Suprapubic skin (tissue), 4 donors: ENCODE measurements around the gene PAX5. TPM values are rescaled to one million over a fixed set of nuclear protein-coding genes. Genes with fewer than 3 reads are reported as not detected.

Experiments used
- DNase-seq, 2 donors: peaks; one replicate each; pipeline ENCODE4 v3.0.0-alpha.2; 2019; ENCODE audit warnings: low spot score in 2 of 2
- H3K27ac ChIP-seq: fragments of 200-600 bp; sonication (generic); one replicate; pipeline ENCODE4 v1.5.1; 2019
- H3K27me3 ChIP-seq: fragments of 200-600 bp; sonication (generic); one replicate; pipeline ENCODE4 v1.5.1; 2019
- H3K36me3 ChIP-seq: fragments of 200-600 bp; sonication (generic); one replicate; pipeline ENCODE4 v1.5.1; 2019
- H3K4me1 ChIP-seq: fragments of 200-600 bp; sonication (generic); one replicate; pipeline ENCODE4 v1.5.1; 2019
- H3K4me3 ChIP-seq: fragments of 200-600 bp; sonication (generic); one replicate; pipeline ENCODE4 v1.5.1; 2019; ENCODE audit warnings: mild to moderate bottlenecking
- H3K9me3 ChIP-seq: fragments of 200-600 bp; sonication (generic); one replicate; pipeline ENCODE4 v1.5.1; 2019
- EP300 ChIP-seq: sonication (generic); formaldehyde crosslinking; IDR thresholded peaks from one replicate; pipeline ENCODE4 v1.6.1; 2017; ENCODE audit warnings: antibody characterized with exemption
- POLR2A ChIP-seq, 2 donors: fragments of 450-650 bp; IDR thresholded peaks; one replicate each; pipeline ENCODE4 v1.6.1; 2017; ENCODE audit warnings: antibody characterized with exemption in 2 of 2, mild to moderate bottlenecking in 2 of 2, moderate library complexity in 2 of 2
- POLR2AphosphoS5 ChIP-seq, 3 donors: sonication (generic); formaldehyde crosslinking; IDR thresholded peaks; one replicate each; pipeline ENCODE4 v1.6.1; 2017; ENCODE audit warnings: antibody characterized with exemption in 3 of 3
- WGBS: methylation state at CpG from one replicate; pipeline ENCODE4 v1.1.5; 2018; 5-methylcytosine and 5-hydroxymethylcytosine counted together
- total RNA-seq, 4 donors: library from RNA; depleted of rRNA; stranded (reverse); fragments of >200 nt; gene quantifications; one replicate each; pipeline ENCODE4 v1.1.0, GENCODE V29; 2016
- TF ChIP-seq, protein P1 (sequence below), 2 donors: fragments of 200-600 bp in 1 of 2; fragments of 450-650 bp in 1 of 2; sonication (generic) in 1 of 2; IDR thresholded peaks; one replicate each; pipeline ENCODE4 v1.5.1; 2016 to 2019; ENCODE audit warnings: antibody characterized with exemption in 2 of 2, mild to moderate bottlenecking in 1 of 2, moderate library complexity in 1 of 2

PAX5 gene
- total RNA-seq, 4 donors from 2014 or later, result 0.04 TPM; not detected in 3

- no peaks in the 10 kb centered on the region for H3K4me1 ChIP-seq
- DNase-seq, result no peak
- no peak overlapping the region for H3K4me3 ChIP-seq
- H3K9me3 ChIP-seq, result no peaks in the 10 kb centered on the region
- WGBS, result 65% methylated on average over 5 of the region's 5 CpGs
- no peaks in the 10 kb centered on the region for H3K36me3 ChIP-seq
- TF ChIP-seq EP300 (no peak), POLR2AphosphoS5 (IDR thresholded peaks at IDR 0.05) (no peak), POLR2A (IDR thresholded peaks at IDR 0.05) (no peak)
- TF ChIP-seq, protein P1, sequence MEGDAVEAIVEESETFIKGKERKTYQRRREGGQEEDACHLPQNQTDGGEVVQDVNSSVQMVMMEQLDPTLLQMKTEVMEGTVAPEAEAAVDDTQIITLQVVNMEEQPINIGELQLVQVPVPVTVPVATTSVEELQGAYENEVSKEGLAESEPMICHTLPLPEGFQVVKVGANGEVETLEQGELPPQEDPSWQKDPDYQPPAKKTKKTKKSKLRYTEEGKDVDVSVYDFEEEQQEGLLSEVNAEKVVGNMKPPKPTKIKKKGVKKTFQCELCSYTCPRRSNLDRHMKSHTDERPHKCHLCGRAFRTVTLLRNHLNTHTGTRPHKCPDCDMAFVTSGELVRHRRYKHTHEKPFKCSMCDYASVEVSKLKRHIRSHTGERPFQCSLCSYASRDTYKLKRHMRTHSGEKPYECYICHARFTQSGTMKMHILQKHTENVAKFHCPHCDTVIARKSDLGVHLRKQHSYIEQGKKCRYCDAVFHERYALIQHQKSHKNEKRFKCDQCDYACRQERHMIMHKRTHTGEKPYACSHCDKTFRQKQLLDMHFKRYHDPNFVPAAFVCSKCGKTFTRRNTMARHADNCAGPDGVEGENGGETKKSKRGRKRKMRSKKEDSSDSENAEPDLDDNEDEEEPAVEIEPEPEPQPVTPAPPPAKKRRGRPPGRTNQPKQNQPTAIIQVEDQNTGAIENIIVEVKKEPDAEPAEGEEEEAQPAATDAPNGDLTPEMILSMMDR (IDR thresholded peaks at IDR 0.05), result no peak
- no peak overlapping the region for H3K27ac ChIP-seq
- peaks cover 20% of the 10 kb centered on the region for H3K27me3 ChIP-seq
Observed at GRCh38 chr9:36848946-36849345, 185.1 kb downstream of the PAX5 start.

DNA sequence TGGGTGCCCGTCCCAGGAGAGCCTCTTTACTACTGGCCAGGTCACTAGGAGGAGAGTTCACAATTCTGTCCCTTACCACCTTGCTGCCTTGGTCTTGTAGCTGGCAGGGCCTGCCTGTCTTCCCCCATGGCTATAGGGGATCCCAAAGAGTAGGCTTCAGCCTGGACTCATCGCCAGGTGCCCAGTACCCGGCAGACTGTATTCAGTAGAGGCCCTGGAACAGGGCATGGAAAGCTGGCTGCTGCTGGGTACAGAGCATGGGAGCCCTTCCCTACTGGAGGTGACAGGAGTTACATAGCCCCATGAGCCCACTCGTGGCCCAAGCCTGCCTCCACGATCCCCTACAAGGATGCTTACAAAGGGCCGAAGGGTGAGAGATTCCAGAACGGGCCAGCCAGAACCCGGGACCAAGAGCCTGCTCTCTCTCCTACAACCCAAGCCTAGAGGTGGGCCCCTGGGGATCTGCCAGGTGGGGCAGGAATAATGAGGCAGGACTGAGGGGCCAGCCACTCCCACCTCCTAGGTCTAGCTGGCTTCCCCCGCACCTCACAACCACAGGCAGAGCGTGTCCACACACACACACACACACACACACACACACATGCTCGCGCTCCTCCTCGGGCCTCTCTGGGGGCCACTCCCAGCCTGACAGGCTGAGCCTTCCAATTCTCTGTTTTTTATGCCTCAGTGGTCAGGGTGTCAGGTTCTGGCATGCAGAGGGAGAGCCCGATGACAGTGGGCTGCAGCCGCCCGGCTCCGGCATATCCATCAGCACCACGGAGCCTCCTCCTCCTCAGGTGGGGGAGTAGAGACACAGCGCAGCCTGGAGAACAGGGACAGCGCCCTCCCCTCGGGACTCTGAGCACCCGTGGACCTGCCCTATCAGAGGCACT lies 186.0 kb downstream of the PAX5 start:
- Histone ChIP-seq H3K9me3 (no peaks in the 10 kb centered on the region), H3K4me3 (no peak overlapping the region), H3K36me3 (no peaks in the 10 kb centered on the region), H3K27ac (no peak overlapping the region), H3K27me3 (peaks cover 20% of the 10 kb centered on the region), H3K4me1 (no peaks in the 10 kb centered on the region)
- 48% methylated on average over 15 of the region's 22 CpGs for WGBS
- no peak for DNase-seq
- no peak for TF ChIP-seq EP300
- no peak for TF ChIP-seq POLR2AphosphoS5 (IDR thresholded peaks at IDR 0.05)
- TF ChIP-seq POLR2A (IDR thresholded peaks at IDR 0.05), result no peak
- TF ChIP-seq, protein P1 (IDR thresholded peaks at IDR 0.05), result no peak

DNA sequence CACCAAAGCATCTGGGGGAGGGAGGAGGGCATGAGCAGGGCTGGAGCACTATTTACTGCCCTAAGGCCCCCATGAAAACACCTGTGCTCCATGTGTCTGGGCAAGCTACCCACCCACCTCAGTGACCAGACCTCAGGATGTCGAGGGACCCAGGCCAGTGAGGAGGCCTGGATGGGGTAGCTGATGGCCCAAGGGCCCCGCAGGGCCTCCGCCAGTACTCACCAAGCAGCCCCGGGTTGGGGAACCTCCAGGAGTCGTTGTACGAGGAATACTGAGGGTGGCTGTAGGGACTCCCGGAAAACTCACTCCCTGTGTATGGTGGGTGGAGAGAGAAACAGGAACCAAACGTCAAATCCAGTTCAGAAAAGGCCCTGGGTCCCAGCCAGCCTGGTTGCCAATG lies 187.4 kb downstream of the PAX5 start:
- H3K4me3 ChIP-seq, result no peak overlapping the region
- no peak for DNase-seq
- no peak for TF ChIP-seq POLR2AphosphoS5 (IDR thresholded peaks at IDR 0.05)
- TF ChIP-seq, protein P1 (IDR thresholded peaks at IDR 0.05), result no peak
- no peak for TF ChIP-seq POLR2A (IDR thresholded peaks at IDR 0.05)
- no peak for TF ChIP-seq EP300
- H3K27me3 ChIP-seq, result peaks cover 20% of the 10 kb centered on the region
- H3K36me3 ChIP-seq, result no peaks in the 10 kb centered on the region
- no peaks in the 10 kb centered on the region for H3K4me1 ChIP-seq
- no peak overlapping the region for H3K27ac ChIP-seq
- H3K9me3 ChIP-seq, result no peaks in the 10 kb centered on the region
- 87% methylated on average over 6 of the region's 8 CpGs for WGBS

DNA sequence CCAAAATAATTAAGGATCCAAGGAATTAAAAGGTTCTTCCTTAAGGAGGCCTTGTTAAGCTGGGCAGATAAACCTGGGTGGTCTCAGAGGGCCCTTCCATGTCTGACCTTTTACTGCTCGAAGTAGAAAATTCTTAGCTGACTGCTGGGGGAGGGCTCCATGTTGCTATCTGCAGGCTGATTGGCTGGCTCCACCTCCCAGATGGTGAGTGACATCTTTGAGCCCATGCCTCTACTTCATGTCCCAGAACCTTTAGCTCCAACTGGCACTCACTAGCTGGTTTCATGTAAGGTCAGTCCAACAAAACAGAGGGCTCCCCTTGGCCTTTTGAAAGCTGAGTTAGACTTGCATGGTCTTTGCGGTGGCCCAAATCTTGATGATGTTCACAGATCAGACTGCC lies 188.2 kb downstream of the PAX5 start:
- no peak for DNase-seq
- 79% methylated on average over 2 of the region's 2 CpGs for WGBS
- Histone ChIP-seq H3K4me1 (no peaks in the 10 kb centered on the region), H3K27me3 (peaks cover 20% of the 10 kb centered on the region), H3K36me3 (no peaks in the 10 kb centered on the region), H3K4me3 (no peak overlapping the region), H3K9me3 (no peaks in the 10 kb centered on the region), H3K27ac (no peak overlapping the region)
- TF ChIP-seq POLR2AphosphoS5 (IDR thresholded peaks at IDR 0.05) (no peak), POLR2A (IDR thresholded peaks at IDR 0.05) (no peak), EP300 (no peak)
- TF ChIP-seq, protein P1 (IDR thresholded peaks at IDR 0.05), result no peak

DNA sequence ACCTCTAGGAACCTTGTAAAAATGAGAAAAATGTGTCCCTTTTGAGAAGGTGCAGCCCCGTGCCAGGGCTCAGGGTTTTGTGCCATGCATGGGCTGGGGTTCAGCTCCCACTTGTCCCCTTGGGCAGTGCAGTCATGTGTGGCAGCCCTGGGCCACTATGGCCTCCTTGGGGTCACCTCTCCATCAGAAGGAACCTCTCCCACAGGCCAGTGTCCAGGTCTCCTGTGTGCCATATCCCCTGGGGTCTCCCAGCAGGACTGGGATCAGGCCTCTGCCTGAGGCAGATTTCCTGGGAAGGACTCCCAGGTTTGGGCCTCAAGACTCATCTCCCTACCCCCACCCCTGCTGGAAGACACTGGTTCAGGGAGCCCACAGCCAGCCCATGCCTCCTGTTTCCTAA lies 189.1 kb downstream of the PAX5 start:
- H3K27ac ChIP-seq, result no peak overlapping the region
- no CpG with 5 or more reads among the region's 1 CpG for WGBS
- H3K27me3 ChIP-seq, result peaks cover 17% of the 10 kb centered on the region
- no peaks in the 10 kb centered on the region for H3K9me3 ChIP-seq
- no peak for DNase-seq
- H3K4me1 ChIP-seq, result no peaks in the 10 kb centered on the region
- H3K4me3 ChIP-seq, result no peak overlapping the region
- no peak for TF ChIP-seq POLR2A (IDR thresholded peaks at IDR 0.05)
- TF ChIP-seq, protein P1 (IDR thresholded peaks at IDR 0.05), result no peak
- TF ChIP-seq POLR2AphosphoS5 (IDR thresholded peaks at IDR 0.05), result no peak
- no peak for TF ChIP-seq EP300
- no peaks in the 10 kb centered on the region for H3K36me3 ChIP-seq
